K562 (cell line): Measurements from ENCODE around the gene CPSF4L. TPM values are rescaled to one million over a fixed set of nuclear protein-coding genes. Genes with fewer than 3 reads are reported as not detected.

Experiments used
- CHD7 ChIP-seq: fragments of 200-600 bp; sonication (generic); IDR thresholded peaks from one replicate; pipeline ENCODE4 v1.6.1; 2012; ENCODE audit warnings: mild to moderate bottlenecking, low read depth, low read length, inconsistent platforms
- FOXP4 ChIP-seq: sonication (generic); formaldehyde crosslinking; IDR thresholded peaks from 2 replicates; pipeline ENCODE4 v1.8.0; 2022; ENCODE audit warnings: mild to moderate bottlenecking, missing genetic modification reagents, borderline replicate concordance
- MTA2 ChIP-seq: fragments of 450-650 bp; IDR thresholded peaks from 2 replicates; pipeline ENCODE4 v1.6.1; 2016; ENCODE audit warnings: low read depth
- PCBP1 ChIP-seq: fragments of 200-400 bp; formaldehyde crosslinking; IDR thresholded peaks from 2 replicates; pipeline ENCODE4 v1.6.1; 2018; ENCODE audit warnings: mild to moderate bottlenecking, low read depth, low read length; ENCODE audit not compliant: poor library complexity, severe bottlenecking
- ZC3H8 ChIP-seq: fragments of 450-650 bp; IDR thresholded peaks from 2 replicates; pipeline ENCODE4 v1.6.1; 2017
- ZSCAN32 ChIP-seq: fragments of 450-650 bp; formaldehyde crosslinking; IDR thresholded peaks from 2 replicates; pipeline ENCODE4 v1.4.0; 2020; ENCODE audit warnings: mild to moderate bottlenecking, moderate library complexity
- polyA plus RNA-seq, 8 experiments: library from polyadenylated mRNA; depleted of rRNA in 4 of 8; stranded (reverse) in 5 of 8; unstranded in 3 of 8; fragments of >200 nt; fragmentation: Nextera tagmentation in 2 of 8; fragmentation: Illumina TruSeq in 1 of 8; extraction: Ambion mirVana in 2 of 8; extraction: Trizol in 1 of 8; gene quantifications; 2 replicates each; pipeline versions ENCODE4 v1.2.1 to v1.2.3, GENCODE V29; 2011 to 2014; ENCODE audit warnings: inconsistent platforms in 1 of 8, missing spikeins in 1 of 8
- total RNA-seq, 7 experiments: library from RNA; depleted of rRNA in 6 of 7; stranded (reverse); fragments of >200 nt in 6 of 7; fragmentation: Illumina TruSeq in 2 of 7; extraction: Trizol in 2 of 7; gene quantifications; 2 replicates each; pipeline versions ENCODE4 v1.2.1 to v1.2.3, GENCODE V29; 2011 to 2021; ENCODE audit warnings: low replicate concordance in 1 of 7

CPSF4L gene
- total and polyA plus RNA-seq, 9 of the 15 experiments (the other 6 are each of a cell fraction or from before 2014, with no cell fraction given), result not detected

- TF ChIP-seq PCBP1 (no peak), MTA2 (no peak), CHD7 (no peak), FOXP4 (CRISPR knock-in tag) (no peak), ZSCAN32 (CRISPR knock-in tag) (no peak), ZC3H8 (no peak)
These were observed 56.2 kb downstream of the CPSF4L start (continued) for GRCh38 chr17:73205459-73205961.
